ENCODE measurements around the gene RFX4.
"Not testable (repeated sequence)": the region's sequence is repeated elsewhere in the genome, so short reads cannot be mapped to it uniquely, and the experiment has no call there.

DNA sequence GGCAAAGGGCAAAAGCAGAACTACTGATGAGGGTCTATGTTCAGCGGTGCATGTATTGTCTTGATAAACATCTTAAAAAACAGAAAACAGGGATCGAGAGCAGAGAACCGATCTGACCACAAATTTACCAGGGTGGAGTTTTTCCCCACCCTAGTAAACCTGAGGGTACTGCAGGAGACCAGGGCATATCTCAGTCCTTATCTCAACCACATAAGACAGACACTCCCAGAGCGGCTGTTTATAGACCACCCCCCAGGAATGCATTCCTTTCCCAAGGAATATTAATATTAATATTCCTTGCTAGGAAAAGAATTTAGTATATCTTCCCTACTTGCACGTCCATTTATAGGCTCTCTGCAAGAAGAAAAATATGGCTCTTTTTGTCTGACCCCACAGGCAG lies 37.8 kb downstream of the RFX4 start:
- TF ChIP-seq, protein P1, sequence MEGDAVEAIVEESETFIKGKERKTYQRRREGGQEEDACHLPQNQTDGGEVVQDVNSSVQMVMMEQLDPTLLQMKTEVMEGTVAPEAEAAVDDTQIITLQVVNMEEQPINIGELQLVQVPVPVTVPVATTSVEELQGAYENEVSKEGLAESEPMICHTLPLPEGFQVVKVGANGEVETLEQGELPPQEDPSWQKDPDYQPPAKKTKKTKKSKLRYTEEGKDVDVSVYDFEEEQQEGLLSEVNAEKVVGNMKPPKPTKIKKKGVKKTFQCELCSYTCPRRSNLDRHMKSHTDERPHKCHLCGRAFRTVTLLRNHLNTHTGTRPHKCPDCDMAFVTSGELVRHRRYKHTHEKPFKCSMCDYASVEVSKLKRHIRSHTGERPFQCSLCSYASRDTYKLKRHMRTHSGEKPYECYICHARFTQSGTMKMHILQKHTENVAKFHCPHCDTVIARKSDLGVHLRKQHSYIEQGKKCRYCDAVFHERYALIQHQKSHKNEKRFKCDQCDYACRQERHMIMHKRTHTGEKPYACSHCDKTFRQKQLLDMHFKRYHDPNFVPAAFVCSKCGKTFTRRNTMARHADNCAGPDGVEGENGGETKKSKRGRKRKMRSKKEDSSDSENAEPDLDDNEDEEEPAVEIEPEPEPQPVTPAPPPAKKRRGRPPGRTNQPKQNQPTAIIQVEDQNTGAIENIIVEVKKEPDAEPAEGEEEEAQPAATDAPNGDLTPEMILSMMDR (IDR thresholded peaks at IDR 0.05; ENCODE audit: insufficient read depth, low read length): not testable (repeated sequence)
- TF ChIP-seq, protein P2, sequence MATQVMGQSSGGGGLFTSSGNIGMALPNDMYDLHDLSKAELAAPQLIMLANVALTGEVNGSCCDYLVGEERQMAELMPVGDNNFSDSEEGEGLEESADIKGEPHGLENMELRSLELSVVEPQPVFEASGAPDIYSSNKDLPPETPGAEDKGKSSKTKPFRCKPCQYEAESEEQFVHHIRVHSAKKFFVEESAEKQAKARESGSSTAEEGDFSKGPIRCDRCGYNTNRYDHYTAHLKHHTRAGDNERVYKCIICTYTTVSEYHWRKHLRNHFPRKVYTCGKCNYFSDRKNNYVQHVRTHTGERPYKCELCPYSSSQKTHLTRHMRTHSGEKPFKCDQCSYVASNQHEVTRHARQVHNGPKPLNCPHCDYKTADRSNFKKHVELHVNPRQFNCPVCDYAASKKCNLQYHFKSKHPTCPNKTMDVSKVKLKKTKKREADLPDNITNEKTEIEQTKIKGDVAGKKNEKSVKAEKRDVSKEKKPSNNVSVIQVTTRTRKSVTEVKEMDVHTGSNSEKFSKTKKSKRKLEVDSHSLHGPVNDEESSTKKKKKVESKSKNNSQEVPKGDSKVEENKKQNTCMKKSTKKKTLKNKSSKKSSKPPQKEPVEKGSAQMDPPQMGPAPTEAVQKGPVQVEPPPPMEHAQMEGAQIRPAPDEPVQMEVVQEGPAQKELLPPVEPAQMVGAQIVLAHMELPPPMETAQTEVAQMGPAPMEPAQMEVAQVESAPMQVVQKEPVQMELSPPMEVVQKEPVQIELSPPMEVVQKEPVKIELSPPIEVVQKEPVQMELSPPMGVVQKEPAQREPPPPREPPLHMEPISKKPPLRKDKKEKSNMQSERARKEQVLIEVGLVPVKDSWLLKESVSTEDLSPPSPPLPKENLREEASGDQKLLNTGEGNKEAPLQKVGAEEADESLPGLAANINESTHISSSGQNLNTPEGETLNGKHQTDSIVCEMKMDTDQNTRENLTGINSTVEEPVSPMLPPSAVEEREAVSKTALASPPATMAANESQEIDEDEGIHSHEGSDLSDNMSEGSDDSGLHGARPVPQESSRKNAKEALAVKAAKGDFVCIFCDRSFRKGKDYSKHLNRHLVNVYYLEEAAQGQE (IDR thresholded peaks at IDR 0.05; ENCODE audit: insufficient replicate concordance, low read depth): not testable (repeated sequence)
- not testable (repeated sequence) for TF ChIP-seq POLR2AphosphoS5 (IDR thresholded peaks at IDR 0.05; ENCODE audit: low read depth); SPI1 (IDR thresholded peaks at IDR 0.05; ENCODE audit: borderline replicate concordance, low read depth); GABPA (IDR thresholded peaks at IDR 0.05; ENCODE audit: low read depth)

Measured in HL-60 (cell line).